ENCODE data around the gene DMBT1. TPM values are rescaled to one million over a fixed set of nuclear protein-coding genes. Genes with fewer than 3 reads are reported as not detected.

DMBT1 gene
- polyA plus RNA-seq, 1 donor (not counting 4 experiments of a cell fraction or from before 2014, with no cell fraction given), result 0.04 TPM

GRCh38 chr10:122632576-122632975, 72.0 kb downstream of the DMBT1 start:
- FAIRE-seq (no peak), DNase-seq (ENCODE audit: low read depth, low spot score) (no peak)
- H3K79me2 ChIP-seq (ENCODE audit: control insufficient read depth, insufficient read depth, low read length), result no peaks in the 10 kb centered on the region
- no peak overlapping the region for H3K27ac ChIP-seq (ENCODE audit: control insufficient read depth, insufficient read depth, low read length)
- H3K27me3 ChIP-seq (ENCODE audit: control insufficient read depth, extremely low read depth, insufficient read depth, low read length), result no peaks in the 10 kb centered on the region
- no peak overlapping the region for H3K9ac ChIP-seq (ENCODE audit: control insufficient read depth, extremely low read depth, insufficient read depth, low read length)
- TF ChIP-seq EZH2 (IDR thresholded peaks at IDR 0.05; ENCODE audit: low read length) (no peak), CTCF (optimal IDR thresholded peaks at IDR 0.05 in 1 of 3, IDR thresholded peaks at IDR 0.05 in 1 of 3, conservative IDR thresholded peaks at IDR 0.05 in 1 of 3; ENCODE audit: extremely low read depth in 1 of 3, insufficient read depth in 2 of 3, low read length in 3 of 3) (no peak)
- H2AFZ ChIP-seq (ENCODE audit: control insufficient read depth, low read length), result no peak overlapping the region
- no peaks in the 10 kb centered on the region for H3K36me3 ChIP-seq (ENCODE audit: control insufficient read depth in 2 of 2, extremely low read depth in 1 of 2, insufficient read depth in 2 of 2, low read length in 2 of 2)
- H3K9me3 ChIP-seq (ENCODE audit: control insufficient read depth, low read depth, low read length), result no peaks in the 10 kb centered on the region
- H3K4me1 ChIP-seq (ENCODE audit: control insufficient read depth, extremely low read depth, insufficient read depth, low read length), result no peaks in the 10 kb centered on the region
- no peaks in the 10 kb centered on the region for H4K20me1 ChIP-seq (ENCODE audit: control insufficient read depth, extremely low read depth, insufficient read depth, low read length)
- no peak overlapping the region for H3K4me2 ChIP-seq (ENCODE audit: control insufficient read depth, extremely low read depth, insufficient read depth, low read depth, low read length)
- no peak overlapping the region for H3K4me3 ChIP-seq (ENCODE audit: control insufficient read depth in 2 of 3, extremely low read depth in 1 of 3, insufficient read depth in 2 of 3, low read depth in 1 of 3, low read length in 3 of 3)
- no peaks in the 10 kb centered on the region for H3K9me1 ChIP-seq (ENCODE audit: control insufficient read depth, extremely low read depth, insufficient read depth, low read length)
- dilution Hi-C loops (cut with MboI; ENCODE audit: extremely low pct_ligation_motif_present, low sequenced_read_pairs), result no loop called here

GRCh38 chr10:122636953-122637352, 76.4 kb downstream of the DMBT1 start:
- Histone ChIP-seq H3K79me2 (ENCODE audit: control insufficient read depth, insufficient read depth, low read length) (no peaks in the 10 kb centered on the region), H3K9me3 (ENCODE audit: control insufficient read depth, low read depth, low read length) (no peaks in the 10 kb centered on the region), H3K4me2 (ENCODE audit: control insufficient read depth, extremely low read depth, insufficient read depth, low read depth, low read length) (no peak overlapping the region), H2AFZ (ENCODE audit: control insufficient read depth, low read length) (no peak overlapping the region), H3K36me3 (ENCODE audit: control insufficient read depth in 2 of 2, extremely low read depth in 1 of 2, insufficient read depth in 2 of 2, low read length in 2 of 2) (no peaks in the 10 kb centered on the region), H3K9me1 (ENCODE audit: control insufficient read depth, extremely low read depth, insufficient read depth, low read length) (no peaks in the 10 kb centered on the region), H3K27me3 (ENCODE audit: control insufficient read depth, extremely low read depth, insufficient read depth, low read length) (no peaks in the 10 kb centered on the region), H3K9ac (ENCODE audit: control insufficient read depth, extremely low read depth, insufficient read depth, low read length) (no peak overlapping the region), H3K27ac (ENCODE audit: control insufficient read depth, insufficient read depth, low read length) (no peak overlapping the region), H3K4me3 (ENCODE audit: control insufficient read depth in 2 of 3, extremely low read depth in 1 of 3, insufficient read depth in 2 of 3, low read depth in 1 of 3, low read length in 3 of 3) (no peak overlapping the region), H3K4me1 (ENCODE audit: control insufficient read depth, extremely low read depth, insufficient read depth, low read length) (no peaks in the 10 kb centered on the region), H4K20me1 (ENCODE audit: control insufficient read depth, extremely low read depth, insufficient read depth, low read length) (no peaks in the 10 kb centered on the region)
- FAIRE-seq (no peak), DNase-seq (ENCODE audit: low read depth, low spot score) (no peak)
- TF ChIP-seq EZH2 (IDR thresholded peaks at IDR 0.05; ENCODE audit: low read length) (no peak), CTCF (optimal IDR thresholded peaks at IDR 0.05 in 1 of 3, IDR thresholded peaks at IDR 0.05 in 1 of 3, conservative IDR thresholded peaks at IDR 0.05 in 1 of 3; ENCODE audit: extremely low read depth in 1 of 3, insufficient read depth in 2 of 3, low read length in 3 of 3) (no peak)
- dilution Hi-C loops (cut with MboI; ENCODE audit: extremely low pct_ligation_motif_present, low sequenced_read_pairs), result no loop called here

All from keratinocyte (primary cell).